ENCODE measurements around the gene HDAC11.

Gene HDAC11

GRCh38 chr3:13522236-13522635 is 42.1 kb downstream of the HDAC11 start:
- no peak for DNase-seq (ENCODE audit: low read depth in 3 of 3)

- no peak for DNase-seq (ENCODE audit: low read depth in 3 of 3)
These were observed 45.0 kb downstream of the HDAC11 start for GRCh38 chr3:13524979-13525669.

GRCh38 chr3:13525827-13526625 is 45.9 kb downstream of the HDAC11 start:
- DNase-seq (ENCODE audit: low read depth in 3 of 3), result no peak

GRCh38 chr3:13526626-13526949 is 46.5 kb downstream of the HDAC11 start:
- no peak for DNase-seq (ENCODE audit: low read depth in 3 of 3)

GRCh38 chr3:13528217-13528867 is 48.2 kb downstream of the HDAC11 start:
- DNase-seq (ENCODE audit: low read depth in 3 of 3), result no peak

GRCh38 chr3:13529196-13530112 is 49.3 kb downstream of the HDAC11 start:
- DNase-seq (ENCODE audit: low read depth in 3 of 3), result no peak

- no peak for DNase-seq (ENCODE audit: low read depth in 3 of 3)
These were observed 50.3 kb downstream of the HDAC11 start for GRCh38 chr3:13530241-13531009.

GRCh38 chr3:13532085-13532484 is 52.0 kb downstream of the HDAC11 start:
- no peak for DNase-seq (ENCODE audit: low read depth in 3 of 3)

- DNase-seq (ENCODE audit: low read depth in 3 of 3), result no peak
These were observed 52.5 kb downstream of the HDAC11 start for GRCh38 chr3:13532631-13533030.

- DNase-seq (ENCODE audit: low read depth in 3 of 3), result no peak
These were observed 53.8 kb downstream of the HDAC11 start for GRCh38 chr3:13533885-13534301.

- no peak for DNase-seq (ENCODE audit: low read depth in 3 of 3)
These were observed 55.4 kb downstream of the HDAC11 start for GRCh38 chr3:13535526-13535875.

GRCh38 chr3:13535905-13536304 is 55.8 kb downstream of the HDAC11 start:
- DNase-seq (ENCODE audit: low read depth in 3 of 3), result no peak

GRCh38 chr3:13536432-13536831 is 56.3 kb downstream of the HDAC11 start:
- DNase-seq (ENCODE audit: low read depth in 3 of 3), result no peak

- DNase-seq (ENCODE audit: low read depth in 3 of 3), result no peak
These were observed 56.7 kb downstream of the HDAC11 start for GRCh38 chr3:13536832-13537231.

GRCh38 chr3:13537244-13537908 is 57.3 kb downstream of the HDAC11 start:
- DNase-seq (ENCODE audit: low read depth in 3 of 3), result no peak

GRCh38 chr3:13537909-13538296 is 57.8 kb downstream of the HDAC11 start:
- no peak for DNase-seq (ENCODE audit: low read depth in 3 of 3)

- DNase-seq (ENCODE audit: low read depth in 3 of 3), result no peak
These were observed 58.6 kb downstream of the HDAC11 start for GRCh38 chr3:13538520-13539291.

GRCh38 chr3:13539292-13539638 is 59.2 kb downstream of the HDAC11 start:
- DNase-seq (ENCODE audit: low read depth in 3 of 3), result no peak

GRCh38 chr3:13539671-13540070 is 59.6 kb downstream of the HDAC11 start:
- DNase-seq (ENCODE audit: low read depth in 3 of 3), result no peak
